NCI-H1694 treated with DMSO at 0.1 percent for 48 hours (cell line): ENCODE data around the gene SH3TC1.

ENCODE experiments used
- DNase-seq: peaks from one replicate; lab custom pipeline; 2025; lab: John Stamatoyannopoulos, UW

Gene SH3TC1

DNA sequence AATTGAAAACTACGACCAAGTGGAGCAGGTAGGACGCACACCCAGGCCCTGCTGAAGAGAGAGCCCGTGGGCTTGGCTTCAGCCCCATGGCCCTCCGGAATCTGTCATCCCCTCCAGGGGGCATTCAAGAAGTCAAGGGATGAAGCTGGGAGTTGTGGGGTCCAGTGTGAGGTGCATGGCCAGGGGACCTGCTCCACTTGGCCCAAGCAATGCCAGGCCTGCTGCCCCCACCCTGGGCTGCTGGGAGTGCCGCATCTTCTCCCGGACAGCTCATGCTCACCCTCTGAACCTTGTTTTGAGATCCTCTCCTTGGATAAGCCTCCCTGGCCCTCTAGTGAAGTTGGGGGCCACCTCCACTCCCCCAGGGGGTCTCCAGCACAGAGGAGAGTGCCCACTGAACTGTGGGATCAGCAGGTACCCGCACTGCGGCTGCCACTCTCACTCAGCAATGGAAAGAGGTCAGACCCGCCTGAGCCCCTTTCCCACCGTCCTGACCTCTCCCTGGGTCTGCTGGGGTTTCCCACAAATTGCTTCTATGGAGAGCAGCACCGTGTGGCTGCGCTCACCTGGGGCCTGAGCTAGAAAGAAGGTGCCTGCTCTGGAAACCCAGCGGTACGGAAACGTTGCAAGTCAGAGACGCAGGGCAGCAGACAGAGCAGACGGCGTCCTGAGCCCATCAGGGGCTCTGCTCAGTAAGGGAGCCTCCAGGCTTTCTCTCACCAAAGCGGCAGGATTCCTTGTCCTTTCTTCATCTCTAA, 35.5 kb upstream of the SH3TC1 start:
- DNase-seq, result no peak

GRCh38 chr4:8164194-8164565, 34.9 kb upstream of the SH3TC1 start:
- no peak for DNase-seq

GRCh38 chr4:8164687-8165086, 34.4 kb upstream of the SH3TC1 start:
- no peak for DNase-seq

DNA sequence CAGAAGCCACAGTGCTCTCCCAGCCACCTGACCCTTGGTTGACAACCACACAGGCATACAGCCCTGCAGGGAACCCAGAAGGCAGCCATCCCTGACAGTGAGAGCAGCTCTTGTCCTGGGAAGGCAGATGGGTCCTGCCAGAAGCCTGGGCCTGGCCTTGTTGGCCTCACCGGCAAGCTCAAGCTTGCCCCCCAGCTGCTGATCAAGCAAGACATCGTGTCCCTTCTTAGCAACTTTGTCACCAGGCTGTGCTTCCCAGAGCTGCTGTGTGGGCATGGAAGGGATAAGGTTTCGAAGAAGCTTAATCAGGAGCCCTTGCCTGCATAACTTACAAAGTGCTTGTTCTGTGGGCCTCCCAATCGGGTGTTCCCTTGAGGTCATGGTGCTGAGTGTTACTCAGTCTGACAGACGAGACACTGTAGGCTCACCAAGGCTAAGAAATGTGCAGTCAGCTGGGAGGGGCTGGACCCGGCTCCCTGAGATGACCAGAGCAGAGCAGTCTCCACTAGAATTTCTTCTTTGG, 33.7 kb upstream of the SH3TC1 start:
- DNase-seq, result no peak

DNA sequence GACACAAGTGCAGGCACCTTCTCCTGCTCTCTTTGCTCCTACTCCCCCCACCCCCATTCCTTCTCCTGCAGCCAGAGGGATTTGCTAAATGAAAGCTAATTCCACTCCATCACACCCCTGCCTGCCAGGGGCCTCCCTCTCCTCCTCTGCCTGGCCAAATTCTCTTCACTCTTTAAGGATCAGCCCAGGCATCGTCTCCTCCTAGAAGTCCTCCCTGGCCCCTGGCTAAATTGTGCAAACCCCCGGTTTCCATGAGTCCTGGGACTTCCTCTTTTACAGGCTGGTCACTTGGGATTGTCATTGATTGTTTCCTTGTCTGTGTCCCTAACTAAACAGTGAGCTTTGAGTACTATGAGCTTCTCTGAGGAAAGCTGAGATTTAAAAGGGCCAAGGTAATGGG, 31.8 kb upstream of the SH3TC1 start:
- DNase-seq, result no peak

- no peak for DNase-seq
These were observed 31.3 kb upstream of the SH3TC1 start for GRCh38 chr4:8167815-8168214.

DNA sequence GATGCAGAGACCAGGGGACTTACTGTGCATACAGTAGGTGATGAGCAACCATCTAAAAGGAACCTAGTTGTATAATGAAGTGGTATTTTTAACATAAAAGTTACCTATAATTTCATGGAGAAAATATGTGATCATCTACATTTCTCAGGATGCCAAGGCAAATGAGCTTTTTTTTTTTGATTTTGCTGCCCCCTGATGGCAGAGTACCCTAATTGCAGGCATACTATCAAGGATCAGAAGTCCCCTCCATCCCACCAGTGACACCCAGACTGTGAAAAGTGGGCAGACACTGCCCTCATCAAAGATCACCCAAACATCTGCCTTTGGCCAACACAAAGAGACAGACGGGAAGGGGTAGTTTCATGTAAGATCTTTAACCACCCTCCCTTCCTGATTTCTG, 30.9 kb upstream of the SH3TC1 start:
- no peak for DNase-seq

DNA sequence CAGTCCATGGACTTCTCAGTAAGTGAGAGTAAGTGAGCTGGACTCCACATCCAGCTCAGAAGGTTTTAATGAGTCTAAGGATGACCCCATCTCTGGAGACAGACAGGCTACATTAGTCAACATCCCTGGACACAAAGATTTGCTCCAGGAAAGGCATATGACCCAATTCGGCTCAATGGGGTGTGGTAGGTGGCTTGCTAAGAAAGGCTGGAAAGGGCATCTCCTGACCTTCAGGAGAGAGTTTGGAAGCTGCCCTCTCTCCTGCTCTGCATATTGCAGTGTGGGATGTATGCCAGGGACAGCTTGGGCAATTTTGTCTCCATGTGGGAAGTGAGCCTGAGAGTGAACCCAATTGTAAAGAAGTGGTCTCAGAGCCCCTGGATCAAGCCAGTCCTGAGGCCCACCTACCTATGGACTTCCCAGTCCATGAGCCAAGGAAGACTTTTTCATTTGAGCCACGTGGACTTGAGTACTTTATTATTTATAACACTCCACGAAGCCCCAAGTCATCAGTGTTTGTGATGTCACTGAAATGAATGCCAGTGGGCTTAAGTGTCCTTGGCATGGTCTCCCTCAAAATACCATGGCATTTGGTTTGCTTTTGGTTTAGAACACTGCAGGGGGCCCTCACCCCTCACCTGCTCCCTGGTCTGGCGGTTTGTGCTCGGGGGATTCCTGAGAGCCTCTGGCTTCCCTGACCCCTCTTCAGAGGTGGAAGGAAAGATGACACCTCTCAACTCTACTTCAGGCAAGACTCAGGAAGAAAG, 30.1 kb upstream of the SH3TC1 start:
- DNase-seq, result no peak

GRCh38 chr4:8169763-8170162, 29.3 kb upstream of the SH3TC1 start:
- no peak for DNase-seq

- DNase-seq, result no peak
These were observed 28.7 kb upstream of the SH3TC1 start for GRCh38 chr4:8170341-8170740.

GRCh38 chr4:8171266-8171665, 27.8 kb upstream of the SH3TC1 start:
- DNase-seq, result no peak

GRCh38 chr4:8171984-8172924, 26.8 kb upstream of the SH3TC1 start:
- DNase-seq, result no peak

- DNase-seq, result no peak
These were observed 25.4 kb upstream of the SH3TC1 start for GRCh38 chr4:8173492-8174242.

- DNase-seq, result no peak
These were observed 24.1 kb upstream of the SH3TC1 start for GRCh38 chr4:8174970-8175369.

GRCh38 chr4:8175686-8176085, 23.4 kb upstream of the SH3TC1 start:
- no peak for DNase-seq

GRCh38 chr4:8176547-8177399, 22.3 kb upstream of the SH3TC1 start:
- peak; percentile 61 for DNase-seq

- no peak for DNase-seq
These were observed 21.5 kb upstream of the SH3TC1 start for GRCh38 chr4:8177552-8177951.

DNA sequence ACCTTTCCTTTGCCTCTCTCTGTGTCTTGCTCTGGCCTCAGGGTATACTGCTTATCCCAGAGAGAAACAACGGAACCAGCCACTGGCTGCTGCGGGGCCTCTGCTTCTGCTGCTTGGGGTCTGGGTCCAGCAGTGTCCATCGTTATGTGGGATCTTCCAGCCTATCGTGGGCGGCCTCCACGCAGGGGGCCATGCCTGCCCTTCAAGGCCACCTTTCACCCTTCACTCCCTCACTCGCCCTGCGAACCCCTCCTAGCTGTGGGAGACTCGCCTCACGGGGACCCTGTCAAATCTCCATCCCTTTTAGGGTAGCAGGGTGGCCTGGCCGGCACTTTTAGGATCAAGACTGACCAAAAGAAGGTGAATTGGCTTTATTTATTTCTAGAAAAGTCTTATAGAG, 21.1 kb upstream of the SH3TC1 start:
- no peak for DNase-seq

- DNase-seq, result no peak
These were observed 20.0 kb upstream of the SH3TC1 start for GRCh38 chr4:8179074-8179473.

DNA sequence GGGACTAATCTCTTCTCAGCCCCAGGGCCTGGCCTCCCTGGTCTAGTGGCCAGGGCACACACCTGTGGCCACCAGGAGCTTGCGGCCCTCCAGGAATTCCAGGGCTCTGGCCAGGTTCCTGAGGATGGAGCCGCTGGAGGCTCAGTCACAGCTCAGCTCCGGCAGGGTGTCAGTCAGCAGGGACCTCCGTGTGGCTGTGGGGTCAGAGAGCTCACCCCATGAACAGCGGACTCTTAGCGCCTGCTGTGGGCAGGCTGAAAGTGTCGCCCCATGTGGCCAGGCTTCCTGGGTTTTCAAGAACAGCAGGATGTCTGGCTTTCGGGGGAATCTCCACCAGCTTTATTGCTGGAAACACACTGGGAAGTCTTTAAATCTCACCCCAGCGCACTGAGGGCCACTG, 19.3 kb upstream of the SH3TC1 start:
- no peak for DNase-seq
